SH-SY5Y (cell line): ENCODE data around the gene EIF2AK3.
A peak's percentile ranks its signal among the peaks of the same experiment; 100 is the strongest.

ENCODE experiments used
- GATA2 ChIP-seq: IDR thresholded peaks from 2 replicates; pipeline ENCODE4 v1.6.1; 2011; ENCODE audit warnings: mild to moderate bottlenecking, low read depth, low read length
- GATA3 ChIP-seq: IDR thresholded peaks from 2 replicates; pipeline ENCODE4 v1.6.1; 2011; ENCODE audit warnings: low read depth, mild to moderate bottlenecking, low read length, moderate library complexity

Gene EIF2AK3

DNA sequence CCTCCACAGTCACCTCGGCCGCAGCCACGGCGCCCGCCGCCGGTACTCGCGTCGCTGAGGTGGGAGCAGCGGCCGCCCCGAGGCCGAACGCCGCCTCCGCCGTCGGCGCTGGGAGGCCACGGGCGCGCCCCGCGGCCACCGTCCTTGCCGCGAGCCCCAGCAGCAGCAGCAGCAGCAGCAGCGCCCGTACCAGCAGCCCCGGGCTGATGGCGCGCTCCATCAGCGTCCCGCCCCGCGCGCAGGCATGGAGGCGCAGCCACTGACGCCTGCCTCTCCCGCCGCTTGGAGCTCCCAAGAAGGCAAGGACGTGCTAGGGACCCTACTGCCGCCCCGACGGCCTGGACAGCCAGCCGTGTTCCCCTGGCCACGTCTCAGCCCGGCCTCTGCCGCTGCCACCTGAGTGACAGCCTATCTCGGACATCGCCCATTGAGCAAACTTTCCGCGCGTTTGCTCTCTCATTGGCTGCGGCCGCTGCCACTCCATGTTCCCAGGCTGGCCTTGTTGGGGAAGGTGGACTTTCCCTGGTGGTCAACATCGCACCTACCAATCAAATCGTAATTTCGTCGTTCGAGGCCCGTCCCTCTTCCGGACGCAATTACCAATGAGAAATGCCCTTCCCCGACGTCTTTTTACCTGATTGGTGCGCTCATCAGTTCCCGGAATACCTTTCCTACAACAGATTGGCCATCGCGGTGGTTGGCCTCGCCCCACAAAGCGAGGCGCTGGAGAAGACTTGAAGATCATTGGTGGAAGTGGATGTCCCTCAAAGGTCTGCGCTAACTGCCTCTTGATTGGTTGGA is at the start of gene EIF2AK3:
TSS of gene EIF2AK3 (minus strand) at position 410 of the 801 bp plus-strand sequence. CDS start at position 220, 190 bp downstream.
- TF ChIP-seq GATA2 (peak; percentile 67), GATA3 (no peak)

DNA sequence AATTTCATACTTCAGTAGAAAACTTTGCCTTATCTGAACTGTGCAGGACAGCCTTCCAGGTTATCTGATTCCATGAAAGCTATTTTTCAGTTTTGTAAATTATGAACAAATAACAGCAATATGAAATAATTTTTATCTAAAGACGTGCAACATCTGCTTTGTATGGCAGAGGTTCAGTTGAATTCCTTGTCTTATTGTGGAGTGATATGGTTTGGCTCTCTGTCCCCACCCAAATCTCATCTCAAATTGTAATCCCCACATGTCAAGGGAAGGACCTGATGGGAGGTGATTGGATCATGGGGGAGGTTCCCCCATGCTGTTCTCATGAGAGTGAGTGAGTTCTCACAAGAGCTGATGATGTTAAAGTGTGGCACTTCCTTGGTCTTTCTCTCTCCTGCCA is 46.1 kb upstream of the EIF2AK3 start:
- TF ChIP-seq GATA3 (no peak), GATA2 (no peak)

DNA sequence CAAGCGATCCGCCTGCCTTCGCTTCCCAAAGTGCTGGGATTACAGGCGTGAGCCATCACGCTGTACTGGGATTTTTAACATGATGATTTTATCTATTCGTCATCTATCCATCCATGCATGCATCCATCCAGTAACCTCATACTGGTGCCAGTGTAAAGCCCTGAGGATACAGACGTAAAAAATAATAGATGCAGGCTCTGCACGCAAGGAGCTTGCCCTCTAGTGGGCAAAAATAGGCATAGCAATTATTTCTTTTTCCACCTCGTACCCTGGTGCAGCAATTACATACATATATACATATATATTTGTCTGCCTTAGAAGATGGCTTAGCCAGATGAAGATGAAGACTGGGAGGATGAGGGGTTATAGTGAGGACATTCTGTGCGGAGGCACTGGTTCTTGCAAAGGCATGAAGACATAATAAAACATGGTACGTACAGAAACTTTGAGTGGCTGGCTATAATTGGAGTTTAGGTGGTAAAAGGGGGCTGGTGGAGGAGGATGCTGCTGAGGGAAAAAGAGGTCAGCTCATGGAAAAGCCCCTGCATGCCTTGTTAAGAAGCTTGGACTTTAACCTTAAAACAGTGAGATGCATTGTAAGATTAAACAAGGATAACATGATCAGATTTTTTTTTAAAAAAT is 44.6 kb upstream of the EIF2AK3 start:
- TF ChIP-seq GATA3 (no peak), GATA2 (peak; percentile 37; the same call in 1 of the 2 replicates)

DNA sequence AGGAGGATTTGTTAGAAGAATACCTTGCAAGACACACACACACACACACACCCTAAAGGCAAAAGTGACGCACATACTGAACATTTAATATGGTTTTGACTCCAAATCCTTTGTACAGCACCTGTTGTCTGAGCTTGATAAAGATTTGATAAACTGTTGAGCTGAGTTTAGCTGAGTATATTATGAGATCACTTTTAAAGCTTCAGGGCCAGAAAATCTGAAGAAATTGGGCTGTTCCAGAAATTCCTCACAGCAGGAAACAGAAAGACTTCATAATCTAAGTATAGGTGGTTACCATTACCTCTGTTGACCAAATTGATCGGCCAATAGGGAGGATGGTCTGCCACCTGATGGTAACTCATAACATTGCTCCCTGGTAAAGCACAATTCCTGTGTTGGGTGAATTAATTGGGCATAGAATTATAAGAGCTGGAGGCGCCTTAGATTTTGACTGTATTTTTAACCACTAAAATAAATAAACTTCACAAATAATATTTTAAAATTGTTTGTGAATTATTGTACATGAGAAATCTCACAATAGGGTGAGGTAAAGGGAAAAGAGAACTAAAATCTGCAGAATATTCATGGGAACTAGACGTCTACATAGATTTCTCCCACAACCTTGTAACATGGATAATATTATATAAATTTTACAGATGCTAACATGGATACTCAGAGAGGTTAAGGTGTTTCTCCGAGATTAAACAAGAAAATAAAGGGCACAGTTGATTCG is 42.4 kb upstream of the EIF2AK3 start:
- TF ChIP-seq GATA2 (no peak), GATA3 (no peak)

DNA sequence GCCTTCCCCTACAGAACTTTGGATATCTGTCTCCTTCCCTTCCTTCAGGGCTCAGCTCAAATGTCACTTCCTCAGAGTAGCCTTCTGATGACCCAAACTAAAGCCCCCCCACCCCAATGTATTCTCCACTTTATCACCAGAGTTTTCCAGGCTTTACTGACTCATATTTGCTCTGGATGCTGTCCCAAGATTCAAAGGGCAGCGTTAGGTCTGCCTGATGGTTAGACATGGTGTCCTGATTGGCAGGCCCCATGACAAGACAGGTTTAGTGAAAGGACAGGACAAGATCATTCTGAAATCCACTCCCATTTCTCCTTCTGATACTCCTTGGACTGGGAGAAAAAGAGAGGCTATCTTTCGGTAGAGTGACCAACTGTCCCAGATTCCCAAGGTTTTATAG is 41.6 kb upstream of the EIF2AK3 start:
- TF ChIP-seq GATA3 (no peak), GATA2 (no peak)

DNA sequence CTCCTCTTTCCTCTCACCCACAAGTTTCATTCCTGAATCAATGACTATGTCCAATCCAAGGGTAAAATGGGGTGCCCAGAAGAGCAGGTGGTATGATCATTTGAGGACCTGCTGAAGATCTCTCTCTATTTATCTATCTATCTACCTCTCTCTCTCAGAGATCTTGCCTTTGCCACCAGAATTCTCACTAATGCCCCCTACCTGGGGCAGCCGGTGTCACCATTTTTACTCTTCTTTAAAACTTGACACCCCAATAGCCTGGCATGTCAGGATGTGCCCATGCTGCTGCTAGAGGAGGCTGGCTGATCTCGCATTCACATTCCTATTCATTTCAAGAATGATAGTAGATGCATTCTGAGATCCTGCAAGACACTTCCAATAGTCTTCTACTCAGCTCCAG is 40.0 kb upstream of the EIF2AK3 start:
- no peak for TF ChIP-seq GATA3
- TF ChIP-seq GATA2, result no peak

DNA sequence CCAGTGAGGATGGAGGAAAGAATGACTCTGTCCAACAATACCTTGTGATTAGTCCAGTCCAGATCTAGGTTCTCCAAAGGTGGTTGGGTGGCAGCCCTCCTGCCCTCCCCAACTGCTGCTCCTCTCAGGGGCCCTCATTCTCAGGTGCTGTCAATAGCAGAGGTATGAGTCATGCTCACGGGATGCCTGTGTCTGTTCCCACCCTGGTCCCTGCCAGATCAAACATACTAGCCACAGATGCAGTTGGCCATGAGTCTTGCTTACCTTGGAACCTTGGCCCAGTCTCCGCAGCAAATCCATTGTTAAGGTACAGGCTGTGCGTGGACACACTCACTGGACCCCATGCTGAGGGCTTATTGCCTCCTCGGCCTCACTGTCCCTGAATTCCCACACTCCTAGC is 39.3 kb upstream of the EIF2AK3 start:
- TF ChIP-seq GATA3, result no peak
- no peak for TF ChIP-seq GATA2

DNA sequence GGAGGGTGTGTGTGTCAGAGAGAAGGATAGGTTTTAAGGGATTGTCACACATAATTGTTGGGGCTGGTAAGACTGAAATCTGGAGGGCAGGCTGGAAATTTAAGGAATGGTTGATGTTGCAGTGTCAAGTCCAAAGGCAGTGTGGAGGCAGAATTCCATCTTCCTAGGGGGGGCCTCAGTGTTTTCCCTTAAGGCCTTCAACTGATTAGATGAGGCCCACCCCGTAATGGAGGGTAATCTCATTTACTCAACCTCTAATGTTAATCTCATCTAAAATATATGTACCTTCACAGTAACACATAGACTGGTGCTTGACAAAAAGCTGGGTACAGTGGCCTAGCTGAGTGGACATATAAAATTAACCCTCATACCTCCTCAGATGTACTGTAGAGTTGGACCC is 33.4 kb upstream of the EIF2AK3 start:
- TF ChIP-seq GATA3 (no peak), GATA2 (no peak)

DNA sequence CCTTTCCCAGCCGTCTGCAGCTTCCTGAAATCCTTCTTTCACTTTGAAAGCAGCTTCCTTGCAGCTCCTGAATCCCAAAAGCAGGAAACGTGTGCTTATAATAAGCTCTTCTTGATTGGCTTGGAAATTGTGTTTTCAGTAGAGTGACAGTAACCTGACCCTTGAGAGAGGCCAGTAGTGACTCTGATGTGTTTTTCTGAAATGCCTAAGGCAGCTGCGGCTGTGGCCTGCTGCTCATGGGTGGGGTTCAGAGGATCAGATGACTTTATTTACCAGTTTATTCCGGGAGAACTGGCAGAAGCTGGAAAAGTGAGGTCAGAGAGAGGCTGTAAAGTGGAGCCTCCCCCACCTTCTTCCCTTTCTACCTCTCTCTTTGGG is 32.3 kb upstream of the EIF2AK3 start:
- TF ChIP-seq GATA2 (no peak), GATA3 (no peak)

DNA sequence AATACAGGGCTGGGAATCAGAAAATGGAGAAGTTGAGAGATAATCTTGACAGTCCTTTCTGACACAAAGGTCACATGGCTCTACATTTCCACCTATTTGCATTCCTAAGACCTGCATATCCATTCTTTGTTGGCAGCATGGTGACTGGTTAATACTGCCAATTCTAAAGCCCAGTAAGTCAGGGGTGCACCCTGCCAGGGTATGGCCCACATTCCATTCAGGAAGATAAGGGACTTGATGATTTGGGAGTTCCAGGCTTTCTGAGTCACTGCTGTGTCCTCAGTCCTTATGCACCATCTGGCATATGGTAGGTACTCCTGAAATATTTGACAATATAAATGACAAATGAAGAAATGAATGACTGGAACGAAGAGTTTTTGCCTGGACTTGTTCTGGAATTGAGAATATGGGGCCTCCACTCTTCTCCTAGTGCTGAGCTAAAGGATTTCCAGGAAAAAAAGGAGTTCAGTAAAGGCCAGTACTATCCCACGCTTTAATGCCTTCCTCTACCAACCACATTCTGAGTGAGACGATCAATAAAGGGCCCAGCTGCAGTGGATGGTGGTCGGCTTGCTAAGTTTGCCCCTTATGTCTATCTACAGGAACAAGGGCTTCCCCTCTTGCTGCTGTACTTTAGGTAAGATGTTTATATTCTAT is 31.7 kb upstream of the EIF2AK3 start:
- TF ChIP-seq GATA2 (no peak), GATA3 (no peak)

DNA sequence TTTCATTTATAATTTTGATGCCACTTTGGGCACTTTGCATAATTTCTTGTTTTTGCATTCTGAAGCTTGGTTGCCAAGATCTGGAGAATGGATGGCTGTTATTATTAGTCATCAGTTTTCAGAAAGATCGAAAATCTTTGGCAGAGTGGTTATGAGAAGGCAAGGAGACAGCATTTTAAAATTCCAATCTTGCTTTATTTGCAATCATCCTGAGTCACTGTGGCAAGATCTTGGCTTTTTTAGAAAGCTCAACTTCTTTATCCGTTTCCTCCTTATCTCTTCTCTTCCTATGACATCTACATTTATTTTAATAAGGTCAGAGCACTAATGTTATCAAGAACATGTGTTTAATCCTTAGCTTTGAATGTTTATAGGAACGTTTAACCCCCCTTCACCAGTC is 31.1 kb upstream of the EIF2AK3 start:
- TF ChIP-seq GATA2 (no peak), GATA3 (no peak)

DNA sequence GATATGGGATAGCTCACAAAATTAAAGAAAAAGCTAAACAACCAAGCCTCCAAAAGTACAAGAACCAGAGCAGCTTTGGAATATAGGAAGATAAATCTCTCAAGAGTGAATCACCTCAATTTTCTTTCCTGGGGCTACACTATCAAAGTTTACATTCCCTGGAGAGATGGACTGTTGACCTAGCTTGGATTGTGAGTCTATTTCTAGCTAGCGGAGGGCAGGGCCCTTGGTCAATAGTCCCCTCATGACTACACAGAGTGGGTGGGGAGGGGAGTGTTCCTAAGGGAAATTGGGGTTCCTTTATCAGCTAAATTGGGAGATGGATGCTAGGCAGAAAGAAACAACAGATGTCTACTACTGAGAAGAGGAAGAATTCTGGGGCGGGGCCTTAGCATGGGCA is 29.9 kb upstream of the EIF2AK3 start:
- TF ChIP-seq GATA3 (no peak), GATA2 (no peak)

DNA sequence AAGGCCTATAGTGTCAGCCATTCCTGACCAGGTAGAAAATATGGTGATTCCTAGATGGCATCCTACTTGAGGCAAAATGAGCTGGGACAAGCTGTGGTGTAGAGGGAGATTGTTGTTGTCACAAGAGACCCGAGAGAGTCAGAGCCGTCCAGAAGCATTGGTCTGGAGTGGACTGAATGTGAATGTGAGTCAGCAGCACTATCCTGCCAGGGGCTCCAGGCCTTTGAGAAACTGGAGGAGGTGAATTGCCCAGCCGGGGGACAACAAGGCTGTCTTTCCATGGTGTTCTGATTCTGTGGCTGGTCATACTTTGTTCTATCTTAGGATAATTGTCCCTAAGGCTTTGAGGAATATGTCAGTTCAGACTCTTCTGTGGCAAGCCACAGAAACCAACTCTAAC is 29.4 kb upstream of the EIF2AK3 start:
- TF ChIP-seq GATA3 (no peak), GATA2 (no peak)

DNA sequence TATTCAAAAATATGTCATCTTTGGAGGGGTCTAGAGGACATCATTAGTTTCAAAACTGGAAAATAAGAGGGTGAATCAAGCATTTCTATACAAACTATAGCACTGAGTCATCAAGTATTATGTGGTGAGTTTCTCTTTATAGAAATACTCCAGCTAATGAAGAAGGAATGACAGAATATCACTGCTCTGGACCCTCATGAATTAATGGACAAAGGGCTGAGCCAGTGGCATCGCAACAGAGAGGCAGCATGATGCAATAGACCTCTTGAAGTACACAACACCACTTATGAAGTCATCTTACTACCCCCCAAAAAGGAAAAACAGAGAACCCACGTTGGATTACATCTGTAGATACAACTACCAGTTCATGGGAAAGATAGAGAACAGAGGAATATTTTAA is 27.4 kb upstream of the EIF2AK3 start:
- TF ChIP-seq GATA2 (no peak), GATA3 (no peak)
